HepG2 (cell line): ENCODE data around the gene DENND4B. TPM values are rescaled to one million over a fixed set of nuclear protein-coding genes. Genes with fewer than 3 reads are reported as not detected.

Experiments
- AGO2 ChIP-seq: fragments of 200-400 bp; formaldehyde crosslinking; optimal IDR thresholded peaks from 2 replicates; pipeline ENCODE3; 2017; ENCODE audit warnings: mild to moderate bottlenecking, low read depth, low read length, moderate library complexity
- ATRX ChIP-seq: sonication (generic); formaldehyde crosslinking; IDR thresholded peaks from 2 replicates; pipeline ENCODE4 v1.4.0; 2020; ENCODE audit warnings: missing genetic modification reagents, borderline replicate concordance
- CREBL2 ChIP-seq: sonication (generic); formaldehyde crosslinking; IDR thresholded peaks from 2 replicates; pipeline ENCODE4 v1.8.1; 2023; ENCODE audit warnings: missing genetic modification reagents, mild to moderate bottlenecking, borderline replicate concordance
- DBP ChIP-seq: sonication (generic); formaldehyde crosslinking; IDR thresholded peaks from 2 replicates; pipeline ENCODE4 v1.4.0; 2020; ENCODE audit warnings: missing genetic modification reagents; ENCODE audit errors: not compliant biosample characterization
- E2F2 ChIP-seq: sonication (generic); formaldehyde crosslinking; IDR thresholded peaks from 2 replicates; pipeline ENCODE4 v1.4.0; 2020; ENCODE audit warnings: missing genetic modification reagents, borderline replicate concordance
- GATAD1 ChIP-seq: IDR thresholded peaks from 2 replicates; pipeline ENCODE4 v1.6.1; 2016; ENCODE audit warnings: missing genetic modification reagents, missing compliant biosample characterization
- GATAD2A ChIP-seq: IDR thresholded peaks from 2 replicates; pipeline ENCODE4 v1.6.1; 2016
- GLMP ChIP-seq: sonication (generic); formaldehyde crosslinking; IDR thresholded peaks from 2 replicates; pipeline ENCODE4 v1.9.0; 2021; ENCODE audit warnings: missing genetic modification reagents, mild to moderate bottlenecking, borderline replicate concordance
- HBP1 ChIP-seq: IDR thresholded peaks from 2 replicates; pipeline ENCODE4 v1.6.1; 2016; ENCODE audit warnings: low read depth, control low read depth
- HHEX ChIP-seq: IDR thresholded peaks from 2 replicates; pipeline ENCODE4 v1.6.1; 2016; ENCODE audit warnings: control low read depth
- HNRNPLL ChIP-seq: fragments of 200-400 bp; formaldehyde crosslinking; IDR thresholded peaks from 2 replicates; pipeline ENCODE4 v1.6.1; 2017; ENCODE audit warnings: mild to moderate bottlenecking, low read depth, low read length; ENCODE audit not compliant: poor library complexity, severe bottlenecking
- MAFK ChIP-seq, 2 experiments: IDR thresholded peaks in 1 of 2; conservative IDR thresholded peaks in 1 of 2; 2 replicates each; pipeline ENCODE4 v1.6.1; 2011; ENCODE audit warnings: improper control_type of control experiment in 2 of 2, low read length in 2 of 2
- MTF2 ChIP-seq: sonication (generic); formaldehyde crosslinking; IDR thresholded peaks from 2 replicates; pipeline ENCODE4 v1.5.0; 2020; ENCODE audit warnings: missing genetic modification reagents, borderline replicate concordance
- NFIC ChIP-seq: IDR thresholded peaks from 2 replicates; pipeline ENCODE4 v1.6.1; 2012; ENCODE audit warnings: mild to moderate bottlenecking, low read length, inconsistent platforms
- NFRKB ChIP-seq: fragments of 450-650 bp; IDR thresholded peaks from 2 replicates; pipeline ENCODE4 v1.6.1; 2017
- NR2C2 ChIP-seq: sonication (generic); formaldehyde crosslinking; IDR thresholded peaks from 2 replicates; pipeline ENCODE4 v1.4.0; 2020; ENCODE audit warnings: missing genetic modification reagents, mild to moderate bottlenecking, moderate library complexity, borderline replicate concordance
- TGIF2 ChIP-seq: IDR thresholded peaks from 2 replicates; pipeline ENCODE4 v1.6.1; 2016; ENCODE audit warnings: control low read depth, missing compliant biosample characterization
- ZFP1 ChIP-seq: IDR thresholded peaks from 2 replicates; pipeline ENCODE4 v1.6.1; 2016
- ZNF549 ChIP-seq: sonication (generic); formaldehyde crosslinking; IDR thresholded peaks from 2 replicates; pipeline ENCODE4 v1.5.0; 2020; ENCODE audit warnings: missing genetic modification reagents
- ZNF598 ChIP-seq: sonication (generic); formaldehyde crosslinking; IDR thresholded peaks from 2 replicates; pipeline ENCODE4 v1.5.1; 2020; ENCODE audit warnings: mild to moderate bottlenecking, missing genetic modification reagents, borderline replicate concordance
- polyA plus RNA-seq, 8 experiments: library from polyadenylated mRNA; depleted of rRNA in 3 of 8; stranded (reverse) in 7 of 8; unstranded in 1 of 8; fragments of >200 nt; fragmentation: Illumina TruSeq in 4 of 8; extraction: Trizol in 4 of 8; gene quantifications; 2 replicates each; pipeline versions ENCODE4 v1.2.1 to v1.2.3, GENCODE V29; 2011 to 2016; ENCODE audit warnings: low read depth in 4 of 8, missing spikeins in 1 of 8, mixed read lengths in 1 of 8; ENCODE audit not compliant: insufficient read depth in 1 of 8
- total RNA-seq, 5 experiments: library from RNA; depleted of rRNA; stranded (reverse); fragments of >200 nt; fragmentation: Illumina TruSeq; extraction: Trizol; gene quantifications; 2 replicates each; pipeline ENCODE4 v1.2.3, GENCODE V29; 2016; ENCODE audit warnings: low read depth in 1 of 5

Gene DENND4B
- total and polyA plus RNA-seq, 2 of the 13 experiments (the other 11 are each of a cell fraction or from before 2014, with no cell fraction given): 15.1 to 20.3 TPM

GRCh38 chr1:153977250-153978240 is 31.0 kb upstream of the DENND4B start, which contains the start of gene JTB (continued):
- TF ChIP-seq E2F2: peak; percentile 16; the same call in 1 of the 2 replicates
- TF ChIP-seq GATAD1: peak; percentile 83
- peak; percentile 69; the same call in 1 of the 2 replicates for TF ChIP-seq NR2C2 (CRISPR knock-in tag)
- TF ChIP-seq MAFK (conservative IDR thresholded peaks at IDR 0.05 in 1 of 2, IDR thresholded peaks at IDR 0.05 in 1 of 2; ENCODE audit: low read length in 2 of 2): no peak
- no peak for TF ChIP-seq ATRX
- TF ChIP-seq NFIC: no peak
- TF ChIP-seq HBP1 (CRISPR knock-in tag): peak; percentile 75; the same call in 1 of the 2 replicates
- peak; percentile 63 for TF ChIP-seq TGIF2
- TF ChIP-seq HHEX (CRISPR knock-in tag): no peak
- no peak for TF ChIP-seq GLMP (CRISPR knock-in tag)
- TF ChIP-seq MTF2 (CRISPR knock-in tag): no peak
- TF ChIP-seq NFRKB: no peak
- 0 out of 2 replicates have a peak, but pooled peaks have one; percentile 26 for TF ChIP-seq ZFP1
- TF ChIP-seq GATAD2A (CRISPR knock-in tag): 0 out of 2 replicates have a peak, but pooled peaks have one; percentile 21
- TF ChIP-seq DBP (CRISPR knock-in tag): peak; percentile 59
- TF ChIP-seq ZNF549 (CRISPR knock-in tag): no peak
- TF ChIP-seq ZNF598 (CRISPR knock-in tag): peak; percentile 48; the same call in 1 of the 2 replicates
- TF ChIP-seq AGO2: peak; percentile 84
- TF ChIP-seq HNRNPLL: peak; percentile 76
- peak; percentile 92; the same call in 1 of the 2 replicates for TF ChIP-seq CREBL2 (CRISPR knock-in tag)
